HG02759 (cell line): ENCODE results near the gene TSNAX.
"Not testable (repeated sequence)": the region's sequence is repeated elsewhere in the genome, so short reads cannot be mapped to it uniquely, and the experiment has no call there.

Experiments used
- ATAC-seq: cut with Tn5 transposase; IDR thresholded peaks from one replicate; pipeline ENCODE4 v1.9.1; 2021; ENCODE audit warnings: mild to moderate bottlenecking, moderate library complexity; ENCODE audit not compliant: unreplicated experiment

TSNAX gene, protein sequence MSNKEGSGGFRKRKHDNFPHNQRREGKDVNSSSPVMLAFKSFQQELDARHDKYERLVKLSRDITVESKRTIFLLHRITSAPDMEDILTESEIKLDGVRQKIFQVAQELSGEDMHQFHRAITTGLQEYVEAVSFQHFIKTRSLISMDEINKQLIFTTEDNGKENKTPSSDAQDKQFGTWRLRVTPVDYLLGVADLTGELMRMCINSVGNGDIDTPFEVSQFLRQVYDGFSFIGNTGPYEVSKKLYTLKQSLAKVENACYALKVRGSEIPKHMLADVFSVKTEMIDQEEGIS

DNA sequence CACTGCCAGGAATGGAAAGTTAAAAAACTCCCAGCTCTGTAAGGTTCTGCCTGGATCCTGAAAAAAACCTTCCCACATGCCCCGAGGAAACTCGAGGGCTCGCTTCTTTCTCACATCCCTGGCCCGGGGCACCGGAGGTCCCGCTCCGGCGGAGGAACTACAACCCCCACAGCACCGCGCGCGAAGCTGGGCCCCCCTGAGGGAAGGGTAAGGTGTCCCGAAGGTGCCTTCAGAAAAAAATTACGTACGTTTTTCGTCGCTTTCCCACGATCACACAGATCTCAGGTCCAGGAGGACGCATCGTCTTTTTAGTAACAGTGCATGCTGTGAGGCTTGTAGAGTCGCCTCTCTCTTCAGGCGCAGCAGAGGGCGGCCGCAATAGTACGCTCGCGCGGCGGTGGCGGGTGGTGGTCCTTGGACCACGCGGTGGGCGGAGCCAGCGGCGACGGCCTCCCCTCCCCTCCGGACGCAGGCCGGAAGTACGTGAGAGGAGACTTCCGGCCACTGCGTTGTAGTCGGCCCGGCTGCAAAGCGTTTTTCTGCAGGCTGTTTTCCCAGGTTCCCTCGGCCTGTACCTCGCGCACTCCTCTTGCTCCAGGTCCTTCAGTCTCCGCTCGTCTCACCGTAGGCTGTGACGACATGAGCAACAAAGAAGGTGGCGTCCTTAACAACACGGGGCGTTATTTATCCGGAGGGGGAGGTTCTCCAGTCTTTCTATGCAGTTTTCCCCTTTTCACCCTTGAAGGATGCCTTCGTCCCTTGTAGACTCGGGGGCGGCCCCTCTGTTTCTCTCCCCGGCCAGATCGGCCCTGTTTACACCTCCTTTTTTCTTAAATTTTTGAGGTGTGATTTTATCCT, at the start of gene TSNAX:
TSNAX (plus strand) TSS at position 498 of the 858 bp plus-strand sequence; CDS start at position 640, 142 bp downstream.
- peak; percentile 97 for ATAC-seq

DNA sequence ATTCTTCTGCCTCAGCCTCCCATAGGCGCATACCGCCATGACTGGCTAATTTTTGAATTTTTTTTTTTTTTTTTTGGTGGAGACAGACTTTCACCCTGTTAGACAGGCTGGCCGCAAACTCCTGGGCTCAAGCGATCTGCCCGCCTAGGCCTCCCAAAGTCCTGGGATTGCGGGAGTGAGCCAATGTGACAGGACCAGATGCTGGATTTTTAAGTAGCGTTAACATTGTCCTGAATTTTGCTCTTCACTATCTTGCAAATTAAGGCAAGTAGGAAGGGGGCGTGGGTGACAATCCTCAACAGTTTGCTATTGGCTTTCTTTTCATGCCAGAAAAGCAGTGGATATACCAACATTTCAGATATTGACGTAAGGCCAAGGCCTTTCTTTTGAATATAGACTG, 49.7 kb upstream of the TSNAX start:
- ATAC-seq = no peak

DNA sequence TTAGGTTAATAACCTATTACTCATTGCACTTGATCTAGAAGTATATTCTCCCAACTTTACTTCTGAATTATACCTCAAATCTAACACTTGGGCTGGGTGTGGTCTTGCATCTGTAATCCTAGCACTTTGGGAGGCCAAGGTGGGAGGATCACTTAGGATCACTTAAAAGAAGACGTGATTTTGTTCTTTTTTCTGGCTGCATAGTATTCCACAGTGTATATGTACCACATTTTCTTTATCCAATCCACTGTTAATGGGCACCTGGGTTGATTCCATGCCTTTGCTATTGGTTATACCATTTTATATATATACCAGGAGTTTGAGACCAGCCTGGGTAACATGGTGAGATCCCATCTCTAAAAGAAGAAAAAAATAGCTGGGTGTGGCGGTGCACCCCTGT, 48.5 kb upstream of the TSNAX start:
- ATAC-seq = no peak

DNA sequence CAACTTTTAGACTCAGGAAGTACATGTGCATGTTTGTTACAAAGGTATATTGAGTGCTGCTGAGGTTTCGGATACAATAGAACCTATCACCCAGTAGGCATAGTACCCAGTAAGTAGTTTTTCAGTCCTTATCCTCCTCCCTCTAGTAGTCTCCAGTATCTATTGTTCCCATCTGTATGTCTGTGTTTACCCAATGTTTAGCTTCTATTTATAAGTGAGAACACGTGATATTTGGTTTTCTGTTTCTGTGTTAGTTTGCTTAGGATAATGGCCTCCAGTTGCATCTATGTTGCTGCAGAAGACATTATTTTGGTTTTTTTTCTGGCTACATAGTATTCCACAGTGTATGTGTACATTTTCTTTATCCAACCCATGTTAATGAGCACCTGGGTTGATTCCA, 47.2 kb upstream of the TSNAX start:
- no peak for ATAC-seq

DNA sequence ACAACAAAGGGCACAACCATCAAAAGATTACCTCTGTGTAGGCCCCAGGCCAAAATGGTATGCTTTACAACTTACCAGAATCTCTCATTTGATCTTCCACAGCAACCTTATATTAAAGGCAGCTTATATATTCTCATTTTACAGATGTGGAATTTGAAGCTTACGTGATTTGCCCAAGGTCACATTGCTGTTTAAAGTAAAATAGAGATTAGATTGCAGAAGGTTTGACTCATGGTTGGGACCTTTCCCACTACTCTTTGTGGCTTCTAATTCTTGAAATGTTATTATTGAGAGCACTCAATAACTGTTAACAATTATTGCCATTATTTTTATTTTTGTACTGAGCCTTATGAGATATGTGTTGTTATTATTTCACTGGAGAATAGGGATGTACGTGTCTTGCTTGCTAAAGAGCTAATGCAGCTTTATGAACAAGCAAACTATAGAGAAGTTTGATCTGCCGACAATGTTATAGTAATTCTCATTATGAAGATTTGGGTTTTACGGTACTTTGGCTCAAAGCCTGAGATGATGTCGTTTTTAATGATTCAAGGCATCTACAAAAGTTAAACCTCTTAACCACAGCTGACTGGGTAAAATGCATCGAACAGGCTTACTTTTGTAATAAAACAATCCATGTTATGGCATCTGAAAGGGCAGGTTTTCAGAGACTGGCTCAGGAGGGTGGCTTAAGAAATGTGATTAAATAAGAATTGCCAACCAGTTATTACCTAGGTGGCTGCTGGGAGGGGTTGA, 43.3 kb upstream of the TSNAX start:
- no peak for ATAC-seq

DNA sequence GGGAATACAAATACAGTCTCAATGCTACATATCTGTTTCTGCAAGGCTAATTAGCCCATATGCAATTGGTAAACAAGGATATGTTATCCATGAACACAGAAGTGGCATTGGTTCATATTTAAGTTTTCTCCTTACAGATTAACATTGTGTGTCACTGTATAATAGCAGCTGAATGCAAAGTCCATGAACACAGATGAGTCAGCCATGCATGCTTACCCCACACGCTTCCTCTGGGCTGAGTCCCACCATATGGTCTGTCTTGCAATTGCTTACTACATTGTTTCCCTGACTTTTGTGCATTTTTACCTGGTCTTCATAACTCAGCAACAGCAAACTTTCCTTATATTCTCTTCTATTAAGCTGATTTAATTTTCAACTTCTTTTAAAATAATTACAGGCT, 41.5 kb upstream of the TSNAX start:
- no peak for ATAC-seq

DNA sequence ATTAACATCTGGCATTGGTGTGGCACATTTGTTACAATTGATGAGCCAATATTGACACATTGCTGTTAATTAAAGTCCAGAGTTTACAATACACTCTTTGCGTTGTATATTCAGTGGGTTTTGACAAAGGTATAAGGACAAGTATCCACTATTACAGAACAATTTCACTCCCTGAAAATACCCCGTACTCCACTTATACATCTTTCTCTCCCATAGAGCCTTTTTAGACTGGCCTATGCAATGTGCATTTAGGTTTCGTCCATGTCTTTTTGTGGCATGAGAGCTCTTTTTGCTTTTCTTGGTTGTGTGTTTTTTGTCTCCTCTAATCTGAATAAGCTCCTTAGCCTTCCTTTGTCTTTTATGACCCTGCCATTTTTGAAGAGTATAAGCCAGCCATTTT, 40.6 kb upstream of the TSNAX start:
- no peak for ATAC-seq

DNA sequence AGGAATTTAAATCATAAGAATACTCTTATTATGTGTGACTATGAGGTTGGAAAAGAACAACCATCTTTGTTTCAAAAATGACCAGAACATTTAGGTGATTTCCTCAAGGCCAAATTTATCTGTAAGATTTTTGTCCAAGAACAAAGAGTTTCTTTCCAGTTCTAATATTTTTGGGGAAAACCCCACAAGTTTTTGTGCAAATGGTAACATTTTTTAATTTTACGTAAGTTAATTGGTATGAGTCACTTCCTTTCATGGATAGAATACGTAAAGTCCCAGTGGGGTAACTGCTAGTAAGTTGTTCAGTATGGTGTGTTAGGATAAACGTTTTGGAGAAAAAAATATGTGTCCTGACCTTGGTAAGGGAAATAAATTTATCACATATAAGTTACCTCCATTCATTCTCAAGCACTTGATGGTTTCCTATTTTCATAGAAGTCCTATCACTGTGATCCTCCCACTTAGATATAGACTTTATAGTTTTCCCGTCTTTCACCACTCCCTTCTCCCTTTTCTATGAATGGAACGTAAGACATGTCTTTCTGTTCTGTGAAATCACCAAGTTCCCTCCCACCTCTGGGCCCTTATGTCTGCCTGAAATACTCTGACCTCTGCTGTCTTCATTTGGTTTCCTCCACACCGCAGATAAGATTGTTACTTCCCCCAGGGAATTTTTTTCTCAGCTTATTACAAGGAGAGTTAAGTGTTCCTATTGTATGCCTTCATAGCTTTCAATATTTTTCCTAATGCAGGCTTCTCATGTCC, 34.9 kb upstream of the TSNAX start:
- ATAC-seq = no peak

DNA sequence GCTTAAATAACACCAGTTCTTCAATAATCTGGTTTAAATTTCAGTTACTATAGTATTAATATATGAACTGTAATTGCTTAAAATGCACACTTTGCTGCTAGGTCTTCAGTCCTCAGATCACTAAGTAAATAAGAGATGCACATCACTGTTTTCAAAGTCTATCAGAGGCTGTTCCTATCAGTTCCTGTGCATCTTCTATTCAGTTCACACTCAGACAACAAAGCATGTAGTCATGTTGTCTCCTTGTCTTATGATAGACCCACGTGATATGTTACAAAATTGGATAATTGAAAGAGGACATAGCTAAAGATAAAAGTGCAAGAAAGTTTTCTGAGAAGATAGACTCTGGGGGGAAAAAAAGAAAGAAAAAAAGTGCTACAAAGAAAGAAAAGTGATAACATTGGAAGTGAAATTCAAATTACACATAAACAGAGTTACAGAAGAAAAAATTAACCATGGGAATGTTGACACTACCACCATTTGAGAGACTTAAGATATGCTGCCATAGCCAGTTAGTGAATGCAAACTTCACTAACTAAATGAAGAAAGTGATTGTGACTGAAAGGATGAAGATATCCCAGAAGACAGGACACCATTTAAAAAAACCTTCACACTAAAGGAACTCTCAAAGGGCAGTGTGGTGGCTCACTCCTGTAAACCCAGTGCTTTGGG, 33.9 kb upstream of the TSNAX start:
- no peak for ATAC-seq

DNA sequence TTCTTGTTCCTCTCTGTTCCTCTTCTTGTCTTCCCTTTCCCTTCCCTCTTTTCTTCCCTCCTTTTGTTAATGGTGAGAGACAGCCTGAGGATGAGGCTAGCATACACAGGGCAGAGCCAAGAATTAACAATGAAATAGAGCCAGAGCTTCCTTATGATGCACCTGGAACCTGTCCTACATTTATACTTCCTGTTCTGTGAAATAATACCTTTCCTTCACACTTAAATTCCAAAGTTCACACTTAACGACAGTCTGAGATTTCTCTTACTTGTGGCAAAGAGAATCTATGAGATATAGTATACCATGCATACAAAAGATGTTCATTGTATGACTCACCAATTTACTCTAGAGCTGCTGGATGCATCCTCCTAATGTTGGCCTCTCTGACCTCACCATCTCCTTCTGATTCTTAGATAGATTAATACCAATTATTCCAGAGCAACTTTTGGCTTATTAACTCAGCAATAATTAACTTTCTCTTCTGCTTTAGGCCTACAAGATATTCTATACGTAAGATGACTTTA, 30.8 kb upstream of the TSNAX start:
- ATAC-seq = no peak

DNA sequence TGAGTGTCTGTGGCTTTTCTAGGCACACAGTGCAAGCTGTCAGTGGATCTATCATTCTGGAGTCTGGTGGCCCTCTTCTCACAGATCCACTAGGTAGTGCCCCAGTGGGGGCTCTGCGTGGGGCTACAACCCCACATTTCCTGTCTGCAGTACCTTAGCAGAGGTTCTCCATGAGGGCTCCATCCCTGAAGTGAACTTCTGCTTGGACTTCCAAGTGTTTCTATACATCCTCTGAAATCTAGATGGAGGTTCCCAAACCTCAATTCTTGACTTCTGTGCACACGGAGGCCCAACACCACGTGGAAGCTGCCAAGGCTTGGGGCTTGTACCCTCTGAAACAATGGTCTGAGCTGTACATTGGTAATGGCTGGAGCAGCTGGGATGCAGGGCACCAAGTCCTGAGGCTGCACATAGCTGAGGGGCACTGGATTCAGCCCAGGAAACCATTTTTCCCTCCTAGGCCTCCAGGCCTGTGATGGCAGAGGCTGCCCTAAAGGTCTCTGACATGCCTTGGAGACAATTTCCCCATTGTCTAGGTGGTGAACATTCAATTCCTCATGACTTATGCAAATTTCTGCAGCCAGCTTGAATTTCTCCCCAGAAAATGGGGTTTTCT, 29.2 kb upstream of the TSNAX start:
- ATAC-seq = no peak

DNA sequence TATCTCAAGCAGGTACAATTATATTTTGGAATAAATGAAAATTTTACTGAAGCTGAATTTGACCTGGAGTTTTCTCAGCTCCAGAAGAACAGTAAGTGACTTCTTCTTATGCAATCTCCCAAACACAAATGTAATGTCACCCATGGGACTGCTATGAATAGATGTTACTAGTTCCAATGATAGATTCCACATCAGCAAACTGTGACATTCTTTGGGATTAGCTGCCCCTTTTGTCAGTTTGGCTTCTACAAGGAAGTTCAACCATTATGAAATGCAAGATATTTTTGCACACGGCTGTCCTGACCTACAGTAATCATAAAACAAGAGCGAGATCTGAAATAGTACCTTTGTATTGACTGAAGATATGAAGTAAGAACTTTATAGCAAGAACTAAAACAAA, 27.8 kb upstream of the TSNAX start:
- ATAC-seq = no peak

DNA sequence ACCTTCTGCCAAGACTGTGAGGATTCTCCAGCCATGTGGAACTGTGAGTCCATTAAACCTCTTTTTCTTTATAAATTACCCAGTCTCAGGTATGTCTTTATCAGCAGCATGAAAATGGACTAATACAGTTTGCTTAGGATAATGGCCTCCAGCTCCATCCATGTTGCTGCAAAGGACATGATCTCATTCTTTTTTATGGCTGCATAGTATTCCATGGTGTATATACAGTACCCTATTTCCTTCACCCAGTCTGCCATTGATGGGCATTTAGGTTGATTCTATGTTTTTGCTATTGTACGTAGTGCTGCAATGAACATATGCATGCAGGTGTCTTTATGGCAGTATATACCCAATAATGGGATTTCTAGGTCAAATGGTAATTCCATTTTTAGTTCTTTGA, 25.3 kb upstream of the TSNAX start:
- ATAC-seq = not testable (repeated sequence)

DNA sequence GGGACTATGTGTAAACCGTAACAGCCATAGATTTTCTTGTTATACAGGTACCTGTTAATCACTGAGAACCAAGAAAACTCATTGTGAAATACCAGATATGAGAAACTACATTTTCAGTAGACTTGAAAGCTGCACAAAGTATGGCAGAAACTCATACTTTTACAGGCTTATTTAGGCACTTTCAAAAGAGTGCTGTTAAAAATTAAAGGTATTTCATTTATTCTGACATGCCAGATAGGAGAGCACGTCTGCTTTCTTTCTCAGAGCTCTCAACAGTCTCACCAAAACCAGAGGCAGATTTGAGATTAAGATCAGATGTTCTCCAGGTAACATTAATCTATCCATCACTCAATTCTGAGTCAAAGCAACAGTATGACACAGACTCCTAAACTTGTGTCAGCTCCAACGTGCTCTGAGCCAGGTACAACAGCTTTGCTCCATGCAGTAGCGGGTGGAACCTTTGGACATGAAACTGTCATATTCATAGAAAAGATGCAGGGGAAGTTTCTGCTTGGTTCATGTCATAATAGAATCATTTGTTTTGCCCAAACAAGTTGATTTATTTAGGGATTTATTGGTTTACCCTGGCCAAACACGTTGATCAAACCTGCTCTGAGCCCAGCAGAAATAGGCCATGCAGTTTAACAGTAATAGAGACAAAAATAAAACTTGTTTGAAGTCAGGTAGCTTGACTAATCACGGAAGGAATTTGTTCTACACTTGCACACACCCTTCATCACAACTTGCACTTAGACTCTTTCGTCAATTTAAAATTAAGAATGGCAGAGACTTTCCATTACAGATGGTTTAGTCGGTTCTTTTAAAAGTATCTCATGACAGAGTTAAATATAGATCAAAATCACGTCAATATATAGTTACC, 20.8 kb upstream of the TSNAX start:
- no peak for ATAC-seq

DNA sequence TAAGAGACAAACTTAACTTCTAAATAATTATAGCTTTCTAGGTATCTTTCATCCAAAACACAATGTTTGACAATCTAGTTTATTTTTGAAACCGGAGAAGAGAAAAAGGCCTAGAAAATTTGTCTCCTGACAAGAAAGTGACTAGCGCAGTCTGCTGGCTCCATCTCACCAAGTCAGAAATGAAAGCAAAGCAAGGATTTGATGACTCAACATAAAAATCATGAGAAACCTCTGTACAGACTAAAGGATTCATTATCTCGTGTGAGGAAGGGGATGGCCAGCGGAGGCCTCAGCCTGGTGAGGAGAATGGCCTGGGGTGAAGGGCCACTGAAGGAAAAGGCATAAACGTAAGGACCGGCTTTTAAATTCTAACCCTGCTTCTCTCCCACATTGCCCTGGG, 20.0 kb upstream of the TSNAX start:
- no peak for ATAC-seq

DNA sequence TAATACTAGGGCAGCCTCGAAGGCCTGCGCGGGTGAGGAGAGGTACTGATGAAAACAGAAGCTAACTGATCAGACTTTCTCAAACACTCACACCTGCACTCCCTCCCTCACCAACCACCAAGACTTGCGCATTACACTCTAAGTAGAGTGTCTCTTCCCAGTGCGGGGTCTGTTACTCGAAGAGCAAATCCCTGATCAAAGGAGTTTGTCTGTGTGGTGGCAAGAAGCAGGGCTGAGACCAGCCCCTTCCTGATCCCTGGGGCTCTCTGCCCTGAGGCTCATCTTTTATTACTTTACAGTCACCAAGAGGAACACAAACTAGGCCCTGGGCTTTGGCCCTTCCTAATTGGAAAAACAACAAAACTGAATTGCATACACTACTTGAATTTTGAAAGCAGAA, 19.5 kb upstream of the TSNAX start:
- ATAC-seq = no peak

DNA sequence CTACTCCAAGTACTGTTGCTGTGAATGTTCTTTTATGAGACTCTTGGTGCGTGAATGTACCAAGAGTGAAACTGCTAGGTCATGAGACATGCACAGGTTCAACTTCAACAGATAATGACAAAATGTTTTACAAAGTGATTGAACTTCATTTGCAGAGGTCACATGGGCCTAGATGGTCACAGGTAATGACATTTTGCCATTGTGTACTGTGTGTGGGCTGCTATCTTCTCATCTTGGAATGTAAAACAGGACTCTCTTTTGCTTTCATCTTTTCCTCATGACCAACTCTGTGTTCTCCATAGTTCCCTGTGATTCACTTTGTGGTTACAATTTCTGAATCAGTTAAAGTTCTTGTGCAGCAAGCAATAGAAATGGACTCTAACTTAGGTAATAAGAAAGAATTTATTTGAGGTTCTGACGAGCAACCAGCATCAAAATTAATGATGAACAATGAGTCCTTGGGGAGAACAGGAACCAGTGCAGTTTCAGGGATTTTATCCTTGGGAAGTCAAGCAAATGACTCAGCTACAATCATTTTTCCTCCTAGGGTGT, 16.2 kb upstream of the TSNAX start:
- ATAC-seq = no peak

DNA sequence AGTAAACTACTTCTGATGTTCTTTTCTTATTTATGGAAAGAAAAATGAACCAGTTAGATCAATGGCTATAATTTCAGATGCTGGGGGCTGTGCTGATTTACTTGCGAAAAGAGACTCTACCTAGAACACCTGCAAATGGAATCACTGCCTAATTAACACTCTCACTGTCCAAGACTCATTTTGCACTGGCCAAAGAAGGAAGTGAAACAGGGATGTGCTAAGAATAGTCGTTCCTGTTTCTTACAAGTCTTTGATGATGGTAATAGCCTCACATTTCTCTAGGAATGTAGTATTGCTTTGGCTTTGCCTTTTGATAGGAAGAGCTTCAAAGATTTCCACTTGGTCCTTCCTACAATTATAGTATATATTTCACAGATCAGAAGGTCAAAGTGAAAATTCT, 12.7 kb upstream of the TSNAX start:
- no peak for ATAC-seq
